ENCODE data around the gene TM2D1. TPM values are rescaled to one million over a fixed set of nuclear protein-coding genes. Genes with fewer than 3 reads are reported as not detected.

Gene TM2D1
- total RNA-seq, 4 donors from 2014 or later, result 25.5 to 51.9 (median 36.2) TPM

DNA sequence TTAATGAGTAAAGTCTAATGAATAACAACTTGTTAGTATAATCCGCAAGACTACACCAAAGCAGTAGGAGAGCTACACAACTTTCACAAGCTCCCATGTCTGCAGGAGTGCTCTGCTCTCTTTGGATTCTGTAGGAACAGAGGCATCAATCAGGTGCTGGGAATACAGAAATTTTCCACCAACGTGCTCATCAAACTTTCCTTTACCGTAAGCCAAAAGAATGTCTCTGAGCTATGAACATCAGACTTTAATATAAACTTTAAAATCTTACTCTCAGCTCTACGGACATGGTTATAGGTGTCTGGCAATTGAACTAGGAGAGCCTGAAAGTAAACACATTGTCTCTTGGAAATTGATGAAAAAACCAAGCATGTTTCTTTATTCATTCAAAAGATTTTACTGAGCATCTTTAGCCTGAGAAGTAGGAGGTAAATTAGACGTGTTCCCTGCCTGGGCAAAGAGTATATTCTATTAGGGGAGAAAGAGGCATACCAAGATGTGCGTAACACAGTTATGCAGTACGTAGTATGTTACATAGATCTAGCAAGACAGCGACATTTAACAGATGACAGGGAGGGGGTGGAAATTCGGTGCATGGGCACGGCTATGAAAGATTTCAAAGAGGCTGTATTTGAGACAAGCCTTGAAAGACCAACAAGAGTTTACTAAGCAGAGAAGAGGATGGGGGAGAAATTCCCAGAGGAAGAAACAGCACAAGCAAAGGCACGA, 85.2 kb downstream of the TM2D1 start:
- intact Hi-C loops (cut with DNase I), result no loop called here

GRCh38 chr1:61638911-61639605, 85.9 kb downstream of the TM2D1 start:
- DNase-seq, result no peak
- H3K4me1 ChIP-seq, result peaks cover 11 to 72% (median 40%) of the 10 kb centered on the region in 3 donors
- H3K27me3 ChIP-seq, result no peaks in the 10 kb centered on the region
- no peaks in the 10 kb centered on the region for H3K36me3 ChIP-seq
- intact Hi-C loops (cut with DNase I), result no loop called here
- no peaks in the 10 kb centered on the region for H3K9me3 ChIP-seq
- H3K4me3 ChIP-seq, result no peak overlapping the region
- 82 to 83% methylated on average over 3 of the region's 3 CpGs for WGBS, 2 donors
- peak overlapping the region; percentile 41 to 86 (median 77) for H3K27ac ChIP-seq
- TF ChIP-seq POLR2A (IDR thresholded peaks at IDR 0.05) (no peak), CTCF (IDR thresholded peaks at IDR 0.05) (no peak)

More for the DNA sequence above, 85.2 kb downstream of the TM2D1 start:
- Histone ChIP-seq H3K27me3 (no peaks in the 10 kb centered on the region), H3K4me3 (no peak overlapping the region), H3K36me3 (no peaks in the 10 kb centered on the region), H3K27ac (peak overlapping the region; percentile 41 to 86 (median 77)), H3K4me1 (peaks cover 11 to 72% (median 40%) of the 10 kb centered on the region in 3 donors), H3K9me3 (no peaks in the 10 kb centered on the region)
- 88 to 95% methylated on average over 11 of the region's 11 CpGs for WGBS, 2 donors
- DNase-seq, result no peak
- TF ChIP-seq CTCF (IDR thresholded peaks at IDR 0.05) (no peak), POLR2A (IDR thresholded peaks at IDR 0.05) (no peak)

DNA sequence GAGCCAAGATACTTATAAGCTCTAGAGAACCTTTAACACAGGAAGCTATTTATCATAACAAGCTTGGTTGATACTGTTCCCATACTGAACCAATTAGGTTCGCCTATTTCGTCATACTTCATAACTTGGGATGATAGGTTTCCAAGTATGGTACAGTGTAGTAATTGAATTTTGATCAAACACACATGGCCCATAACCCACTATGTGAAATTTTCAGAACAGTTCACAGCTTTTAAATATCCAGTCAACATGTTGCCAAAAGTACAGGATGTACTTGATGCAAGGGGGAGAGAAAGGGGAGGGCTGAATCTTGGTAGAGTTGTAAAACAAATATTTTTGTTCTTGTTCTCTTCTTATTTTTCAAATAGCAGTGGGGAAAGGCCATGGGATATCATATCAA, 86.6 kb downstream of the TM2D1 start:
- no peaks in the 10 kb centered on the region for H3K9me3 ChIP-seq
- no peak for DNase-seq
- TF ChIP-seq CTCF (IDR thresholded peaks at IDR 0.05) (no peak), POLR2A (IDR thresholded peaks at IDR 0.05) (no peak)
- peaks cover 11 to 72% (median 40%) of the 10 kb centered on the region in 3 donors for H3K4me1 ChIP-seq
- no peak overlapping the region for H3K4me3 ChIP-seq
- 80 to 86% methylated on average over 2 of the region's 2 CpGs for WGBS, 2 donors
- H3K27ac ChIP-seq, result peak overlapping the region in 3 of 4 donors; percentile 76 to 86 (median 78)
- no peaks in the 10 kb centered on the region for H3K36me3 ChIP-seq
- intact Hi-C loops (cut with DNase I), result no loop called here
- H3K27me3 ChIP-seq, result no peaks in the 10 kb centered on the region

- Histone ChIP-seq H3K27me3 (no peaks in the 10 kb centered on the region), H3K4me1 (peaks cover 11 to 67% (median 38%) of the 10 kb centered on the region in 3 donors), H3K4me3 (no peak overlapping the region), H3K27ac (peak overlapping the region in 3 of 4 donors; percentile 41 to 74 (median 71)), H3K36me3 (no peaks in the 10 kb centered on the region), H3K9me3 (no peaks in the 10 kb centered on the region)
- WGBS, 2 donors, result 89 to 97% methylated on average over 2 of the region's 2 CpGs
- no peak for DNase-seq
- intact Hi-C loops (cut with DNase I), result no loop called here
- no peak for TF ChIP-seq CTCF (IDR thresholded peaks at IDR 0.05)
- TF ChIP-seq POLR2A (IDR thresholded peaks at IDR 0.05), result no peak
These were observed 87.5 kb downstream of the TM2D1 start for GRCh38 chr1:61637470-61637869.

DNA sequence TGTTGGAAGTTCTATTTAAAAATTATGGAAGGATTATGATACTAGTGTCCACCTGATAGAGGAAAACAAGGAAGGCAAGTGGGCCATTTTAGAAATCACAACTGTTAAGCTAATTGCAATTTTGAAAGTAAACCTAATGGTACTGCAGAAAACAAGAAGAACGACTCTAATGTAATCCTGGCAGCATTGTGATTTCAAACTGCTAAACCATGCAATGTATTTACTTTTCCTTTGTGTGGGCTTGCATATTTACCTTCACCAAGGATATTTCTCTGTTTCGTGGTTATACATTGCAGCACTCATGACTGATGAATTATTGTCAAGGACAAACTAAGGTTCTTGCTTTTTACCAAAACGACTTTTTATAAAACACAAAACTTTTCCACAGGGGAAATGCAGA, 88.1 kb downstream of the TM2D1 start:
- DNase-seq, result no peak
- H3K4me3 ChIP-seq, result peak overlapping the region in 2 of 4 donors; percentile 2 to 7
- intact Hi-C loops (cut with DNase I), result no loop called here
- no peaks in the 10 kb centered on the region for H3K27me3 ChIP-seq
- TF ChIP-seq CTCF (IDR thresholded peaks at IDR 0.05) (no peak), POLR2A (IDR thresholded peaks at IDR 0.05) (no peak)
- peaks cover 6 to 60% (median 32%) of the 10 kb centered on the region in 3 donors for H3K4me1 ChIP-seq
- H3K9me3 ChIP-seq, result no peaks in the 10 kb centered on the region
- H3K27ac ChIP-seq, result peak overlapping the region; percentile 19 to 74 (median 56)
- WGBS, 2 donors, result 25 to 29% methylated on average over 3 of the region's 3 CpGs
- no peaks in the 10 kb centered on the region for H3K36me3 ChIP-seq

Data from esophagus squamous epithelium (tissue), 5 donors.